HG03175 (cell line): ENCODE data around the gene TMBIM6.

Experiments used
- ATAC-seq: cut with Tn5 transposase; IDR thresholded peaks from one replicate; pipeline ENCODE4 v1.9.1; 2021; ENCODE audit warnings: mild to moderate bottlenecking, moderate library complexity; ENCODE audit not compliant: unreplicated experiment

The TMBIM6 gene

DNA sequence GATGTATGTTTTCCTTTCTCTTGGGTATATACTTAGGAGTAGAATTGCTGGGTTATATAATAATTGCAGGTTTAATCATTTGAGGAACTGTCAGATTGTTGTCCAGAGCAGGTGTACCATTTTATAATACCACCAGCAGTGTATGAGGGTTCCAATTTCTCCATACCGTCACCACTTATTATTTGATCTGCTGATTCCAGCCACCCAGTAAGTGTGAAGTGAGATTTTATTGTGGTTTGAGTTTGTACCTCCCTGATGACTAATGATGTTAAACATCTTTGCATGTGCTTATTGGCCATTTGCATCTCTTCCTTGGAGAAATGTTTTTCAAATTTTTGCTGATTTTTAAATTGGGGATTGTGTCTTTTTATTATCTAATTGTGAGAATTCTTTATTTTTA is 71.8 kb downstream of the TMBIM6 start:
- ATAC-seq = no peak
